HepG2 (cell line): ENCODE data around the gene THOC5. TPM values are rescaled to one million over a fixed set of nuclear protein-coding genes. Genes with fewer than 3 reads are reported as not detected.

Experiments
- ATAC-seq: fragments of 200-7000 bp; cut with Tn5 transposase; 3 replicates; pipeline ENCODE4 v1.9.1; 2020; ENCODE audit warnings: mild to moderate bottlenecking, moderate library complexity
- BruUV-seq: library from RNA; stranded (reverse); fragments of 400-500 nt; replicated peaks from 2 replicates; lab custom pipeline; 2021; lab: Mats Ljungman, UMichigan
- CTCF ChIA-PET: fragments of 300-600 bp; formaldehyde crosslinking; extraction: SDS; loops from one replicate; lab custom pipeline; 2021; ENCODE audit warnings: low total read pairs, inconsistent platforms, low intra/inter-chr PET ratio; lab: Yijun Ruan, JAX
- POLR2A ChIA-PET: fragments of 350-600 bp; sonication (Branson Sonifier 250); formaldehyde crosslinking; loops from one replicate; lab custom pipeline; 2020; ENCODE audit warnings: antibody characterized with exemption, inconsistent platforms; lab: Yijun Ruan, JAX
- DNase-seq: peaks from one replicate; pipeline ENCODE4 v3.0.0-alpha.2; 2015; ENCODE audit warnings: low spot score
- FAIRE-seq: peaks from 3 replicates; lab custom pipeline; 2011; peaks lifted over from hg19 to GRCh38; lab: Jason Lieb, UNC
- H2AFZ ChIP-seq: one replicate; pipeline ENCODE4 v1.6.1; 2011; ENCODE audit warnings: low read length, inconsistent platforms
- H3K27ac ChIP-seq: fragments of 300-600 bp; 3 replicates; pipeline ENCODE4 v1.8.0; 2011; ENCODE audit warnings: mixed run types, mild to moderate bottlenecking, mixed read lengths, low read length, inconsistent platforms; ENCODE audit not compliant: insufficient read depth; ENCODE audit errors: extremely low read length
- H3K27me3 ChIP-seq, 2 experiments: fragments of 200-600 bp in 1 of 2; 2 replicates in 1 of 2; 3 replicates in 1 of 2; pipeline versions ENCODE4 v1.6.0 to v1.8.0; 2011; ENCODE audit warnings: low read length in 2 of 2, mild to moderate bottlenecking in 2 of 2, moderate library complexity in 2 of 2, inconsistent platforms in 1 of 2; ENCODE audit not compliant: insufficient read depth in 2 of 2, control insufficient read depth in 1 of 2
- H3K36me3 ChIP-seq, 2 experiments: fragments of 200-600 bp in 1 of 2; replicated peaks in 1 of 2; 2 replicates in 1 of 2; 3 replicates in 1 of 2; pipeline versions ENCODE4 v1.5.1 to v1.8.0; 2011; ENCODE audit warnings: low read length in 2 of 2, inconsistent platforms in 1 of 2; ENCODE audit not compliant: insufficient read depth in 2 of 2, control insufficient read depth in 1 of 2
- H3K4me1 ChIP-seq: 2 replicates; pipeline ENCODE4 v1.5.1; 2012; ENCODE audit warnings: low read length, inconsistent platforms; ENCODE audit not compliant: insufficient read depth
- H3K4me2 ChIP-seq: 2 replicates; pipeline ENCODE4 v1.6.0; 2011; ENCODE audit warnings: low read depth, low read length, inconsistent platforms
- H3K4me3 ChIP-seq, 3 experiments: fragments of 200-600 bp in 1 of 3; sonication (generic), shearing (Covaris generic) in 1 of 3; replicated peaks in 1 of 3; 2 replicates each; pipeline ENCODE4 v1.5.1; 2011 to 2016; ENCODE audit warnings: low read length in 3 of 3, inconsistent platforms in 2 of 3, low read depth in 2 of 3, mild to moderate bottlenecking in 2 of 3, control low read depth in 1 of 3, mixed read lengths in 1 of 3; ENCODE audit not compliant: insufficient read depth in 1 of 3
- H3K79me2 ChIP-seq: one replicate; pipeline ENCODE4 v1.6.1; 2011; ENCODE audit warnings: low read length, inconsistent platforms; ENCODE audit not compliant: insufficient read depth
- H3K9ac ChIP-seq: 2 replicates; pipeline ENCODE4 v1.6.0; 2011; ENCODE audit warnings: mild to moderate bottlenecking, low read depth, low read length, inconsistent platforms; ENCODE audit not compliant: insufficient read depth
- H3K9me3 ChIP-seq: 2 replicates; pipeline ENCODE4 v1.5.1; 2012; ENCODE audit warnings: mild to moderate bottlenecking, low read length
- H4K20me1 ChIP-seq: 2 replicates; pipeline ENCODE4 v1.6.0; 2011; ENCODE audit warnings: inconsistent platforms, mild to moderate bottlenecking, low read length, moderate library complexity; ENCODE audit not compliant: insufficient read depth
- BRD4 ChIP-seq: sonication (generic); formaldehyde crosslinking; IDR thresholded peaks from 2 replicates; pipeline ENCODE4 v1.4.0; 2020; ENCODE audit warnings: missing genetic modification reagents
- EEA1 ChIP-seq: sonication (generic); formaldehyde crosslinking; IDR thresholded peaks from 2 replicates; pipeline ENCODE4 v1.5.1; 2020; ENCODE audit warnings: mild to moderate bottlenecking, missing genetic modification reagents, borderline replicate concordance
- FLYWCH1 ChIP-seq: sonication (generic); formaldehyde crosslinking; IDR thresholded peaks from 2 replicates; pipeline ENCODE4 v1.8.1; 2023; ENCODE audit warnings: mild to moderate bottlenecking, missing genetic modification reagents
- FOXK1 ChIP-seq: sonication (generic); formaldehyde crosslinking; IDR thresholded peaks from 2 replicates; pipeline ENCODE4 v1.4.0; 2020; ENCODE audit warnings: low read depth, missing genetic modification reagents, borderline replicate concordance
- GTF2F1 ChIP-seq: fragments of 150-350 bp; IDR thresholded peaks from 2 replicates; pipeline ENCODE4 v1.6.1; 2014; ENCODE audit warnings: low read length
- HNRNPUL1 ChIP-seq: fragments of 200-400 bp; formaldehyde crosslinking; IDR thresholded peaks from 2 replicates; pipeline ENCODE4 v1.6.1; 2017; ENCODE audit warnings: low read depth, mild to moderate bottlenecking, low read length, moderate library complexity
- NFYC ChIP-seq: IDR thresholded peaks from 2 replicates; pipeline ENCODE4 v1.6.1; 2016; ENCODE audit warnings: missing genetic modification reagents, missing compliant biosample characterization
- PRMT3 ChIP-seq: sonication (generic); formaldehyde crosslinking; IDR thresholded peaks from 2 replicates; pipeline ENCODE4 v1.8.1; 2022; ENCODE audit warnings: low read depth, mild to moderate bottlenecking, moderate library complexity, missing genetic modification reagents, borderline replicate concordance
- SMAD9 ChIP-seq: sonication (generic); formaldehyde crosslinking; IDR thresholded peaks from 2 replicates; pipeline ENCODE4 v1.5.1; 2020; ENCODE audit warnings: mild to moderate bottlenecking, missing genetic modification reagents
- TCF12 ChIP-seq, 2 experiments: fragments of 450-650 bp in 1 of 2; sonication (generic) in 1 of 2; formaldehyde crosslinking in 1 of 2; IDR thresholded peaks; 2 replicates each; pipeline versions ENCODE4 v1.6.1 to v1.8.0; 2017 to 2022; ENCODE audit warnings: antibody characterized with exemption in 1 of 2, mild to moderate bottlenecking in 1 of 2, missing genetic modification reagents in 1 of 2, moderate library complexity in 1 of 2
- ZFAT ChIP-seq: sonication (generic); formaldehyde crosslinking; conservative IDR thresholded peaks from 2 replicates; pipeline ENCODE4 v1.8.1; 2023; ENCODE audit warnings: missing genetic modification reagents, inconsistent platforms
- ZFP90 ChIP-seq: sonication (generic); formaldehyde crosslinking; IDR thresholded peaks from 2 replicates; pipeline ENCODE4 v1.8.0; 2022; ENCODE audit warnings: missing genetic modification reagents, mild to moderate bottlenecking, inconsistent platforms, borderline replicate concordance
- ZNF264 ChIP-seq: sonication (generic); formaldehyde crosslinking; IDR thresholded peaks from 2 replicates; pipeline ENCODE4 v1.4.0; 2020; ENCODE audit warnings: missing genetic modification reagents
- ZNF282 ChIP-seq: fragments of 450-650 bp; IDR thresholded peaks from 2 replicates; pipeline ENCODE4 v1.6.1; 2018; ENCODE audit not compliant: partially characterized antibody
- ZNF326 ChIP-seq: sonication (generic); formaldehyde crosslinking; IDR thresholded peaks from 2 replicates; pipeline ENCODE4 v1.4.0; 2020; ENCODE audit warnings: missing genetic modification reagents, borderline replicate concordance
- ZNF777 ChIP-seq: sonication (generic); formaldehyde crosslinking; IDR thresholded peaks from 2 replicates; pipeline ENCODE4 v1.4.0; 2020; ENCODE audit warnings: missing genetic modification reagents
- ZNF800 ChIP-seq: sonication (generic); formaldehyde crosslinking; IDR thresholded peaks from 2 replicates; pipeline ENCODE4 v1.4.0; 2020; ENCODE audit warnings: missing genetic modification reagents
- WGBS: methylation state at CpG from one replicate; pipeline ENCODE4 v1.1.6; 2017; ENCODE audit warnings: low lambda C conversion rate; 5-methylcytosine and 5-hydroxymethylcytosine counted together
- in situ Hi-C: cut with HindIII; loops from 2 replicates; pipeline ENCODE4 v1.10.0; 2017; ENCODE audit warnings: low pct_unique_long_range_greater_than_20kb; ENCODE audit not compliant: extremely low pct_ligation_motif_present
- intact Hi-C: fragments of 100-400 bp; cut with micrococcal nuclease; formaldehyde crosslinking; loops from one replicate; pipeline ENCODE4 v1.10.0; 2022; ENCODE audit not compliant: unreplicated experiment
- polyA plus RNA-seq, 8 experiments: library from polyadenylated mRNA; depleted of rRNA in 3 of 8; stranded (reverse) in 7 of 8; unstranded in 1 of 8; fragments of >200 nt; fragmentation: Illumina TruSeq in 4 of 8; extraction: Trizol in 4 of 8; gene quantifications; 2 replicates each; pipeline versions ENCODE4 v1.2.1 to v1.2.3, GENCODE V29; 2011 to 2016; ENCODE audit warnings: low read depth in 4 of 8, missing spikeins in 1 of 8, mixed read lengths in 1 of 8; ENCODE audit not compliant: insufficient read depth in 1 of 8
- total RNA-seq, 5 experiments: library from RNA; depleted of rRNA; stranded (reverse); fragments of >200 nt; fragmentation: Illumina TruSeq; extraction: Trizol; gene quantifications; 2 replicates each; pipeline ENCODE4 v1.2.3, GENCODE V29; 2016; ENCODE audit warnings: low read depth in 1 of 5
- TF ChIP-seq, protein P1 (sequence below): sonication (generic); formaldehyde crosslinking; IDR thresholded peaks from 2 replicates; pipeline ENCODE4 v1.9.0; 2022; ENCODE audit warnings: low read depth, missing genetic modification reagents
- TF ChIP-seq, protein P2 (sequence below): sonication (generic); formaldehyde crosslinking; IDR thresholded peaks from 2 replicates; pipeline ENCODE4 v1.8.0; 2022; ENCODE audit warnings: mild to moderate bottlenecking, missing genetic modification reagents, moderate library complexity

Gene THOC5
- total and polyA plus RNA-seq, 2 of the 13 experiments (the other 11 are each of a cell fraction or from before 2014, with no cell fraction given) = 45.8 to 46.7 TPM

- H4K20me1 ChIP-seq = no peaks in the 10 kb centered on the region
- H3K4me3 ChIP-seq = no peak overlapping the region
- BruUV-seq = no TSS peak
- ATAC-seq (no peak), DNase-seq (no peak), FAIRE-seq (no peak)
- H2AFZ ChIP-seq = no peak overlapping the region
- in situ Hi-C loops (no loop called here), intact Hi-C loops (no loop called here)
- no peaks in the 10 kb centered on the region for H3K79me2 ChIP-seq
- no peak overlapping the region for H3K4me2 ChIP-seq
- WGBS = 0% methylated on average over 3 of the region's 5 CpGs
- H3K36me3 ChIP-seq = no peaks in the 10 kb centered on the region
- POLR2A ChIA-PET = no interaction called here
- no peak overlapping the region for H3K9ac ChIP-seq
- CTCF ChIA-PET = no interaction called here
- no peak overlapping the region for H3K27ac ChIP-seq
- no peaks in the 10 kb centered on the region for H3K9me3 ChIP-seq
- TF ChIP-seq PRMT3 (CRISPR knock-in tag) (no peak), GTF2F1 (no peak), FLYWCH1 (no peak), ZNF264 (no peak), EEA1 (CRISPR knock-in tag) (no peak), ZNF326 (CRISPR knock-in tag) (no peak), ZFP90 (no peak), FOXK1 (CRISPR knock-in tag) (no peak), ZNF282 (no peak), SMAD9 (CRISPR knock-in tag) (no peak), TCF12 (IDR thresholded peaks at IDR 0.05) (no peak), TCF12 (CRISPR knock-in tag; IDR thresholded peaks at IDR 0.05) (no peak), HNRNPUL1 (no peak), NFYC (CRISPR knock-in tag) (no peak), ZFAT (CRISPR knock-in tag) (no peak), ZNF800 (CRISPR knock-in tag) (no peak), BRD4 (CRISPR knock-in tag) (no peak), ZNF777 (CRISPR knock-in tag) (no peak)
- TF ChIP-seq, protein P1, sequence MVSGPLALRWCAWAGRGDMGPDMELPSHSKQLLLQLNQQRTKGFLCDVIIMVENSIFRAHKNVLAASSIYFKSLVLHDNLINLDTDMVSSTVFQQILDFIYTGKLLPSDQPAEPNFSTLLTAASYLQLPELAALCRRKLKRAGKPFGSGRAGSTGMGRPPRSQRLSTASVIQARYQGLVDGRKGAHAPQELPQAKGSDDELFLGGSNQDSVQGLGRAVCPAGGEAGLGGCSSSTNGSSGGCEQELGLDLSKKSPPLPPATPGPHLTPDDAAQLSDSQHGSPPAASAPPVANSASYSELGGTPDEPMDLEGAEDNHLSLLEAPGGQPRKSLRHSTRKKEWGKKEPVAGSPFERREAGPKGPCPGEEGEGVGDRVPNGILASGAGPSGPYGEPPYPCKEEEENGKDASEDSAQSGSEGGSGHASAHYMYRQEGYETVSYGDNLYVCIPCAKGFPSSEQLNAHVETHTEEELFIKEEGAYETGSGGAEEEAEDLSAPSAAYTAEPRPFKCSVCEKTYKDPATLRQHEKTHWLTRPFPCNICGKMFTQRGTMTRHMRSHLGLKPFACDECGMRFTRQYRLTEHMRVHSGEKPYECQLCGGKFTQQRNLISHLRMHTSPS (CRISPR knock-in tag) = no peak
- TF ChIP-seq, protein P2, sequence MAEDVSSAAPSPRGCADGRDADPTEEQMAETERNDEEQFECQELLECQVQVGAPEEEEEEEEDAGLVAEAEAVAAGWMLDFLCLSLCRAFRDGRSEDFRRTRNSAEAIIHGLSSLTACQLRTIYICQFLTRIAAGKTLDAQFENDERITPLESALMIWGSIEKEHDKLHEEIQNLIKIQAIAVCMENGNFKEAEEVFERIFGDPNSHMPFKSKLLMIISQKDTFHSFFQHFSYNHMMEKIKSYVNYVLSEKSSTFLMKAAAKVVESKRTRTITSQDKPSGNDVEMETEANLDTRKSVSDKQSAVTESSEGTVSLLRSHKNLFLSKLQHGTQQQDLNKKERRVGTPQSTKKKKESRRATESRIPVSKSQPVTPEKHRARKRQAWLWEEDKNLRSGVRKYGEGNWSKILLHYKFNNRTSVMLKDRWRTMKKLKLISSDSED (CRISPR knock-in tag) = no peak
- peaks cover 11% of the 10 kb centered on the region; the same call in 1 of the 2 replicates for H3K4me1 ChIP-seq
- peaks cover 17 to 65% of the 10 kb centered on the region in 2 experiments for H3K27me3 ChIP-seq
These were observed 80.6 kb downstream of the THOC5 start for GRCh38 chr22:29473001-29473400.
